Measurements from ENCODE around the gene CCDC90B. TPM values are rescaled to one million over a fixed set of nuclear protein-coding genes. Genes with fewer than 3 reads are reported as not detected.

CCDC90B gene
- total and polyA plus RNA-seq, 10 of the 15 experiments (the other 5 are each of a cell fraction or from before 2014, with no cell fraction given): 33.2 to 91.5 (median 59.2) TPM

GRCh38 chr11:83299681-83300080, 13.5 kb upstream of the CCDC90B start (continued):
- TF ChIP-seq, protein P1, sequence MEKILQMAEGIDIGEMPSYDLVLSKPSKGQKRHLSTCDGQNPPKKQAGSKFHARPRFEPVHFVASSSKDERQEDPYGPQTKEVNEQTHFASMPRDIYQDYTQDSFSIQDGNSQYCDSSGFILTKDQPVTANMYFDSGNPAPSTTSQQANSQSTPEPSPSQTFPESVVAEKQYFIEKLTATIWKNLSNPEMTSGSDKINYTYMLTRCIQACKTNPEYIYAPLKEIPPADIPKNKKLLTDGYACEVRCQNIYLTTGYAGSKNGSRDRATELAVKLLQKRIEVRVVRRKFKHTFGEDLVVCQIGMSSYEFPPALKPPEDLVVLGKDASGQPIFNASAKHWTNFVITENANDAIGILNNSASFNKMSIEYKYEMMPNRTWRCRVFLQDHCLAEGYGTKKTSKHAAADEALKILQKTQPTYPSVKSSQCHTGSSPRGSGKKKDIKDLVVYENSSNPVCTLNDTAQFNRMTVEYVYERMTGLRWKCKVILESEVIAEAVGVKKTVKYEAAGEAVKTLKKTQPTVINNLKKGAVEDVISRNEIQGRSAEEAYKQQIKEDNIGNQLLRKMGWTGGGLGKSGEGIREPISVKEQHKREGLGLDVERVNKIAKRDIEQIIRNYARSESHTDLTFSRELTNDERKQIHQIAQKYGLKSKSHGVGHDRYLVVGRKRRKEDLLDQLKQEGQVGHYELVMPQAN (conservative IDR thresholded peaks at IDR 0.05): no peak
- TF ChIP-seq SPI1 (IDR thresholded peaks at IDR 0.05; ENCODE audit: borderline replicate concordance, insufficient read depth, low read depth, low read length): no peak

- Histone ChIP-seq H3K27me3 (replicated peaks in 1 of 2; ENCODE audit: control insufficient read depth in 2 of 2, insufficient read depth in 2 of 2, low read length in 1 of 2) (no peaks in the 10 kb centered on the region), H3K36me3 (ENCODE audit: control insufficient read depth in 2 of 2, insufficient read depth in 2 of 2, low read length in 1 of 2) (no peaks in the 10 kb centered on the region), H3K27ac (ENCODE audit: control insufficient read depth, insufficient read depth) (no peak overlapping the region), H3K4me3 (no peak overlapping the region), H3K4me2 (ENCODE audit: control insufficient read depth, insufficient read depth) (no peak overlapping the region), H2AFZ (ENCODE audit: control insufficient read depth, low read depth, low read length) (no peak overlapping the region), H4K20me1 (ENCODE audit: control insufficient read depth, insufficient read depth) (no peaks in the 10 kb centered on the region), H3K4me1 (ENCODE audit: control insufficient read depth, insufficient read depth, low read length) (peaks cover 5% of the 10 kb centered on the region; the same call in 1 of the 2 replicates), H3K9ac (ENCODE audit: control insufficient read depth, insufficient read depth, low read length) (no peak overlapping the region), H3K79me2 (ENCODE audit: control insufficient read depth, insufficient read depth, low read length) (no peaks in the 10 kb centered on the region), H3K9me3 (replicated peaks; ENCODE audit: control insufficient read depth, insufficient read depth, low read length) (no peaks in the 10 kb centered on the region)
- intact Hi-C loops (cut with micrococcal nuclease; ENCODE audit: unreplicated experiment): no loop called here
- CTCF ChIA-PET: interaction anchor here (0.7 to 7.3 kb wide), 4 partner anchors 14 to 522 kb away, joined by 3 to 61 read pairs (median 30); no protein-coding TSS in a partner anchor
- RAD21 ChIA-PET (ENCODE audit: unreplicated experiment): interaction anchor here (2.4 to 5.7 kb wide), 2 partner anchors 426 to 430 kb away, joined by 10 to 35 read pairs; no protein-coding TSS in a partner anchor
- peak; percentile 47; the same call in 1 of the 2 replicates for TF ChIP-seq REST (IDR thresholded peaks at IDR 0.05; ENCODE audit: low read depth, low read length)
- no peak for TF ChIP-seq BCLAF1 (IDR thresholded peaks at IDR 0.05)
- DNase-seq (ENCODE audit: low read depth, low spot score) (no peak), FAIRE-seq (no peak), ATAC-seq (no peak)
- SMC1A ChIA-PET (ENCODE audit: uncharacterized antibody, unreplicated experiment): interaction anchor here (0.8 kb wide), 2 partner anchors 13 to 76 kb away, joined by 3 read pairs; no protein-coding TSS in a partner anchor
- in situ Hi-C loops (cut with MboI): no loop called here
- 70% methylated on average over 4 of the region's 4 CpGs for WGBS (ENCODE audit: insufficient coverage, insufficient replicate concordance, low lambda C conversion rate, missing lambda C conversion rate)
- BruUV-seq (replicated peaks): no TSS peak
- POLR2A ChIA-PET: interaction anchor here (1.3 kb wide), 1 partner anchor 10 kb away, joined by 3 read pairs; no protein-coding TSS in a partner anchor
Measured at GRCh38 chr11:83294208-83294607, 8.0 kb upstream of the CCDC90B start.
